Osteocyte (in vitro differentiated cells): ENCODE measurements around the gene NAB1. TPM values are rescaled to one million over a fixed set of nuclear protein-coding genes. Genes with fewer than 3 reads are reported as not detected.

Experiments
- DNase-seq: peaks from one replicate; pipeline ENCODE4 v3.0.0; 2021; ENCODE audit warnings: mixed read lengths; ENCODE audit not compliant: unreplicated experiment; ENCODE audit errors: extremely low spot score
- H3K27ac Mint-ChIP-seq: one replicate; pipeline ENCODE4 v1.8.0; 2021; ENCODE audit warnings: mild to moderate bottlenecking, mixed read lengths; ENCODE audit not compliant: unreplicated experiment
- H3K27me3 Mint-ChIP-seq: one replicate; pipeline ENCODE4 v1.8.0; 2021; ENCODE audit warnings: mixed read lengths; ENCODE audit not compliant: unreplicated experiment
- H3K36me3 Mint-ChIP-seq: one replicate; pipeline ENCODE4 v1.8.0; 2021; ENCODE audit warnings: mixed read lengths; ENCODE audit not compliant: unreplicated experiment
- H3K4me1 Mint-ChIP-seq: one replicate; pipeline ENCODE4 v1.8.0; 2021; ENCODE audit warnings: mixed read lengths; ENCODE audit not compliant: unreplicated experiment
- H3K4me3 Mint-ChIP-seq: one replicate; pipeline ENCODE4 v1.8.0; 2021; ENCODE audit warnings: mild to moderate bottlenecking, moderate library complexity, mixed read lengths; ENCODE audit not compliant: unreplicated experiment
- H3K9me3 Mint-ChIP-seq: one replicate; pipeline ENCODE4 v1.8.0; 2021; ENCODE audit warnings: mixed read lengths; ENCODE audit not compliant: unreplicated experiment
- CTCF ChIP-seq: fragments of 200-600 bp; sonication (generic); IDR thresholded peaks from 2 replicates; pipeline ENCODE4 v1.5.0; 2021; ENCODE audit warnings: antibody characterized with exemption, mild to moderate bottlenecking, moderate library complexity
- total RNA-seq: library from RNA; stranded (reverse); gene quantifications from 2 replicates; pipeline ENCODE4 v1.2.1, GENCODE V29; 2021

NAB1 gene
- total RNA-seq, 1 donor from 2014 or later: 63.3 TPM

GRCh38 chr2:190685333-190685732 lies 36.5 kb downstream of the NAB1 start:
- H3K27me3 Mint-ChIP-seq: no peaks in the 10 kb centered on the region
- no peak for TF ChIP-seq CTCF
- H3K36me3 Mint-ChIP-seq: peaks cover 42% of the 10 kb centered on the region
- no peak for DNase-seq
- no peaks in the 10 kb centered on the region for H3K9me3 Mint-ChIP-seq
- H3K4me3 Mint-ChIP-seq: no peak overlapping the region
- H3K4me1 Mint-ChIP-seq: peaks cover 39% of the 10 kb centered on the region
- no peak overlapping the region for H3K27ac Mint-ChIP-seq

- no peak overlapping the region for H3K27ac Mint-ChIP-seq
- no peaks in the 10 kb centered on the region for H3K4me1 Mint-ChIP-seq
- peaks cover 36% of the 10 kb centered on the region for H3K36me3 Mint-ChIP-seq
Observed at GRCh38 chr2:190693533-190694232, 44.8 kb downstream of the NAB1 start.

GRCh38 chr2:190694479-190694878 lies 45.6 kb downstream of the NAB1 start:
- no peaks in the 10 kb centered on the region for H3K27me3 Mint-ChIP-seq
- no peaks in the 10 kb centered on the region for H3K4me1 Mint-ChIP-seq
- no peak for TF ChIP-seq CTCF
- no peaks in the 10 kb centered on the region for H3K9me3 Mint-ChIP-seq
- H3K27ac Mint-ChIP-seq: no peak overlapping the region
- DNase-seq: no peak
- H3K4me3 Mint-ChIP-seq: no peak overlapping the region
- H3K36me3 Mint-ChIP-seq: peaks cover 34% of the 10 kb centered on the region

More at GRCh38 chr2:190693533-190694232, 44.8 kb downstream of the NAB1 start:
- H3K4me3 Mint-ChIP-seq: no peak overlapping the region
- no peaks in the 10 kb centered on the region for H3K27me3 Mint-ChIP-seq
- no peaks in the 10 kb centered on the region for H3K9me3 Mint-ChIP-seq
- no peak for TF ChIP-seq CTCF
- DNase-seq: no peak

DNA sequence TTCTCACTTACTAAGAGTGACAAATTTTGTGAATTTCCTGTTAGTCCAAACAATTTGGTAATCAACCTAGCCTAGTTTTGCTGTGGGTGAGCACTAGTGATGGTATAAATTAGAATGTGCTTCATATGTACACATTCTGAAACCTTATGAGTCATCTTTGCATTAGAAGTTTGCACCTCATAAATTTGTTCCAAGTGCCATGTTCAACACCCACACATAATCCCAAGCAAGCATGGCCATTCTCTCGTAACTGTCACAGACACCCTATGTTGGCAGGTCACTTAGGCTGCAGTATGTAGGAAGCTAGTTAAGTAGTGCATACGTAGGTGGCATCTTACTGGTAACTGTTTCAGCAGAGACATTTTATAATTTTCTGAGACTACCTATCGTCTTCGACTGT lies 46.9 kb downstream of the NAB1 start:
- Mint-ChIP-seq H3K4me1 (no peaks in the 10 kb centered on the region), H3K4me3 (no peak overlapping the region), H3K27me3 (no peaks in the 10 kb centered on the region), H3K27ac (no peak overlapping the region), H3K9me3 (no peaks in the 10 kb centered on the region), H3K36me3 (peaks cover 26% of the 10 kb centered on the region)
- TF ChIP-seq CTCF: no peak
- DNase-seq: no peak

DNA sequence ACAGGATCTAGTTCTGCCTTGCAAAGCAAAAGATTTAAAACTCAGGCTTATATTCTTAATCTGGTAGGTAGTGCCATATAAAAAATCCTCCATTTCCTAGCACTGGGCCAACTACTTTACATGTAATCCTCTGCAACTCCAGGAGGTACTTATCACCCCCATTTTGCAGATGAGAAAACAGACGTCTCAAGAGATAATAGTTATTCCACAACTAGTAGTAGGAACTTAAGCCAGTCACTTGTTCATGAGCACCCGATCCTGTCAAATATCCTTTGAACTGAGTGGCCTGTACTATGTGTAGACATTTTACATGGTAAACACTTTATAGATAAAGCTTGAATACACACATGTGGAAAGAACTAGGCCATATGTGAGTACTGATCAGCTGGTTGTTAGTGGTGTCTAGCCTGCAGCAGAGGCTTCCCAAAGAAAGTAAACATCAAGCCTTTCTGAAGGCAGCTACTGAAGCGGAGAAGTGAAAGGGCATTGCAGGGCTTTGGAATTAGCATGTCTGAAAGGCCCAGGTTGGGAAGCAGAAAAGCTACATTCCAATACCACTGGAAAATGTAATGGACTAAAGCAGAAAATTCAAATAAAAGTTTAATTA lies 48.0 kb downstream of the NAB1 start:
- no peaks in the 10 kb centered on the region for H3K27me3 Mint-ChIP-seq
- no peak overlapping the region for H3K27ac Mint-ChIP-seq
- H3K36me3 Mint-ChIP-seq: peaks cover 18% of the 10 kb centered on the region
- TF ChIP-seq CTCF: no peak
- H3K4me1 Mint-ChIP-seq: no peaks in the 10 kb centered on the region
- H3K4me3 Mint-ChIP-seq: no peak overlapping the region
- H3K9me3 Mint-ChIP-seq: no peaks in the 10 kb centered on the region
- DNase-seq: no peak
